HG02763 (cell line): ENCODE data around the gene NALF2.

Experiments
- ATAC-seq: cut with Tn5 transposase; IDR thresholded peaks from one replicate; pipeline ENCODE4 v1.9.1; 2021; ENCODE audit warnings: mild to moderate bottlenecking, moderate library complexity; ENCODE audit not compliant: unreplicated experiment

Gene NALF2

DNA sequence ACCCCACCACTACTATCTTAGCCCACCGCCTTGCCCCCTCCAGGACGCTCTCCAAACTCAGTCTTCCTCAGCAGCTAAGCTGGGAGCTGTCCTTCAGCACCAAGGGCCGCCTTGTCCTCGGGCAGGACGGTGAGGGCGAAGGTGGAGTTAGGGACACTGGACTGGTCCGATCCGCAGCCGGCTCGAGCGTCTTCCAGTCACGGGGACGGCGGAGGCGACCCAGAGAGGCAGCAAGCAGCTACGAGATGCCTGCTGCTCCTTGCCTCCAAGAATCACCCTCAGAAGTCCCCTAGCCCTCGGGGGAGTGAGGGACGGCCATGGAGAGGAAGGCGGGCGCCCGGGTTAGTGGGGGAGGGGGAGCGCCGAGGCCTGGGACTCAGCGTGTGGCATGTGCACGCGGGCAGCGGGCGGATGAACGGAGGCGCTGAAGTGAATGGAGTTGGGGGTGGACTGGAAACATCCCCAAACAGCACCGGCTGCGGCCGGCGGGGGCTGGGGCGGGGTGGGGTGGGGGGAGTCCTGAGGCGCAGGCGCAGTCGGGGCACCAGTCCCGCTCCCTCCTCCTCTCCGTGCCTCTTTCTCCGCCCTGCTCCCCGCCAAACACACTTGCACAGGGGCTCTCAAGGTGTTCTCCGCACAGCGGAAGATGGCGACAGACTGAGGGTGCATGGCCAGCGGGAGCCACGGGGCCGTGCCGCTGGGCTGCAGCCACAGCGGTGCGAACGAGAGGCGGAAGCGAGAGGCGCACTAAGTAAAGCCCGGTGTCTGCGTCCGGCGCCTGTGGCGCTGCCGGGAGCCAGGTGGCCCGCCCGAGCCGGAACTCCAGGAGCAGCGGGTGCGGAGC lies at the start of gene NALF2:
Gene NALF2 (plus strand): TSS at position 545 of the 844 bp plus-strand sequence. CDS start 957 bp downstream, outside the sequence.
- ATAC-seq: no peak

DNA sequence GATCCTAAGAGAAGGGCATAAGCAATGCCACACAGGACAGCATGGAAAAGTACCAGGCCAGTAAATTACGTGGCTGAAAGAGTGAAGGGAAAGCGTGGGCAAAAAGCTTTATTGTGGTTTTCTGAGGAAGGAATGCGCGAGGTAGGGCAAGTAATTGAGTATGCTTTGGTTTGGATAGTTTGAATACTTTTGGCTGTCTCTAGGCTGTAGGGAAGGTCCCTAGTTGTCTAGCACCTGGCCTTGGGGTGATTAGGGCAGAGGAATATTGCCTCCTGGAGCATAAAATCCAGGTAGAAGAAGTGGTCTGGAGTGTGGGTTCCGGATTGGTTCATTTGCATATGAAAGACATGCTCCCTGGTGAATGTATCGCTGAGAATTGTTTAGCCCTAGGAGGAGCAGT lies 46.4 kb upstream of the NALF2 start:
- ATAC-seq: no peak

- no peak for ATAC-seq
Observed at GRCh38 chrX:69466546-69466945, 37.6 kb upstream of the NALF2 start.

DNA sequence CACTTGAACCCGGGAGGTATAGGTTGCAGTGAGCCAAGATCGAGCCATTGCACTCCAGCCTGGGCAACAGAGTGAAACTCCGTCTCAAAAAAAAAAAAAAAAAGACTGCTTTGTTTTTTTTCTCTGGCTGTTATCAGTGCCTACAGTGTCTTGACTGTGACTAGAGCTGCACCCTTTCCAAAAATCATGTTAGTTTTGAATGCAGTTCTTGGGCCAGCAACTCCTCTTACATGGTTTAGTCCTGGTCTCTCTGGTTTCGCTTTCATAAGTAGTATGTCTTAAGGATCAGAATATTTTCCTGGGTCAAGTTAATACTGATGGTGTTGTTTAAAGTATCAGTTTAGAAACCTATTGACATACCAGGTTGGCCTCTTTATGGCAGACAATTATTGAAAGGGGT lies 34.2 kb upstream of the NALF2 start:
- ATAC-seq: no peak

DNA sequence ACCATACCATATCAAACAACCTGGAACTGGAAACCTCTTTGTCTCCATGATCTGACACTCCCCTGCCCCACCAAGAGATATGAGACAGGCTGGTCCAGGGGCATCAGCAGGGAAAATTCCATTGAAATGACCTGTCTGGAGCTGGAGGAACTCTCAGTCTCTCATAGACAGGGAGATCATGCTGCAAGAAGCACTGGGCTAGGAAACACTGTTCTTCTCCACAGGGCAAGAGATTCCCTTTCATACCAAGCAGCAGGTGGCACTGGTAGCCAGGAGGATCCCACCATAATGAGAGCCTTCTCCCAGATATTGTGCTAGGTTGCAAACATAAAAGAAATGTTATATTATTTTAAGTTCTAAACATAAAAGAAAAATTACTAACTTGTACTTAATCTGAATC lies 14.5 kb upstream of the NALF2 start:
- no peak for ATAC-seq

- no peak for ATAC-seq
Observed at GRCh38 chrX:69493193-69493592, 10.9 kb upstream of the NALF2 start.

GRCh38 chrX:69493766-69494165 lies 10.4 kb upstream of the NALF2 start:
- ATAC-seq: no peak

DNA sequence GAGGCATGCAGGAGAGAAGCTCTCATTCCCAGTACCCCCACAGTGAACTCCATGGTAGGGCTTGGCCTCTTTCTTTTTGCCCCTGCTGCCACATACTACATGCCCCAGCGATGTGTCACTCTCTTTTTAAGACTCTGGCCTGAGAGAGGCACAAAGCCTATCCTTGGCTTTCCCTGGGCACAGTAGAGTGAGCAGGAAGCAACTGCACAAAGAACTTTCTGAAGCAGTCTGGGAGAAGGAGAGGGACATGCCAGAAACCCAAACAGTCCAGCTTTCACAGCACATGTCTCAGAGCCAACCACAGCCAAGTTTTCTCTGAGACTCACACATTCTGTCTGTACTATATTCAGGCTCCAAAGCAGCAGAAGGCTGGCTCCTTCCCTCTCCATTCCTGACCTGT lies 7.9 kb upstream of the NALF2 start:
- no peak for ATAC-seq

GRCh38 chrX:69501429-69501828 lies 2.7 kb upstream of the NALF2 start:
- no peak for ATAC-seq

GRCh38 chrX:69503228-69503781 lies 821 bp upstream of the NALF2 start:
- ATAC-seq: no peak

DNA sequence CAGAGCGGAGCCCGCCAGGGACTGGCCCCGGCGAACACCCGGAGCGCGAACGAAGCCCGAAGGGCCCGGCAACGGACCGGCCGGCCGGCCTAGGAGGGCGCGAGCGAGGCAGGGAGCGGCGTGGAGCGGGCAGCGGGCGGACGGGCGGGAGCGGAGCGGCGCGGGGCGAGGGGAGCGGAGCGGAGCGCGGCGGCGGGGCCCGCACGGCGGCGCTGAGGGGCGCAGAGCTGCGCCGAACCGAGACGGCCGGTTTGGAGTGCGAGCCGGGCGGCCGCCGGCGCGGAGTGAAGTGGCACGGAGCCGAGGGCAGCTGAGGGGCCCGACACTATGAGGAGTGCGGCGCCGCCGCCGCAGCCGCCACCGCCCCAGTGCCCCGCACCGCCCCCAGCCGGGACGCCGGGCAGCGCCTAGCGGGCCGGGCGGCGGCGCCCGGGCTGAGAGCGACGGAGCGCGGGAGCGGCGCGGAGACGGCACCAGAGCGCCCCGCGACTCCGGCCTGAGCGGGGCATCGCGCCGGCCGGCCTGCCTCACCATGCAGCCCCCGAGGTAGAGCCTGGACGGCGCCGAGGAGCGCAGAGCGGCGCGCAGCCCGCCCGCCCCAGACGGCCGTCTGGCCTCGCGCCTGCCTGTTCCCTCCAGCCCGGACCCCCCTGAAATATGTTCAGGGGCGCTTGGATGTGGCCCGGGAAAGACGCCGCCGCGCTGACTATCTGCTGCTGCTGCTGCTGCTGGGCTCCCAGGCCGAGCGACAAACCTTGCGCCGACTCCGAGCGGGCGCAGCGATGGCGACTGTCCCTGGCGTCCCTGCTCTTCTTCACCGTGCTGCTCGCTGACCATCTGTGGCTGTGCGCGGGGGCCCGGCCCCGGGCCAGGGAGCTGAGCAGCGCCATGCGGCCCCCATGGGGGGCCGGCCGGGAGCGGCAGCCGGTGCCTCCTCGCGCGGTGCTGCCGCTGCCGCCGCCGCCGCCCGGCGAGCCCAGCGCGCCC lies 793 bp downstream of the NALF2 start:
- ATAC-seq: no peak

DNA sequence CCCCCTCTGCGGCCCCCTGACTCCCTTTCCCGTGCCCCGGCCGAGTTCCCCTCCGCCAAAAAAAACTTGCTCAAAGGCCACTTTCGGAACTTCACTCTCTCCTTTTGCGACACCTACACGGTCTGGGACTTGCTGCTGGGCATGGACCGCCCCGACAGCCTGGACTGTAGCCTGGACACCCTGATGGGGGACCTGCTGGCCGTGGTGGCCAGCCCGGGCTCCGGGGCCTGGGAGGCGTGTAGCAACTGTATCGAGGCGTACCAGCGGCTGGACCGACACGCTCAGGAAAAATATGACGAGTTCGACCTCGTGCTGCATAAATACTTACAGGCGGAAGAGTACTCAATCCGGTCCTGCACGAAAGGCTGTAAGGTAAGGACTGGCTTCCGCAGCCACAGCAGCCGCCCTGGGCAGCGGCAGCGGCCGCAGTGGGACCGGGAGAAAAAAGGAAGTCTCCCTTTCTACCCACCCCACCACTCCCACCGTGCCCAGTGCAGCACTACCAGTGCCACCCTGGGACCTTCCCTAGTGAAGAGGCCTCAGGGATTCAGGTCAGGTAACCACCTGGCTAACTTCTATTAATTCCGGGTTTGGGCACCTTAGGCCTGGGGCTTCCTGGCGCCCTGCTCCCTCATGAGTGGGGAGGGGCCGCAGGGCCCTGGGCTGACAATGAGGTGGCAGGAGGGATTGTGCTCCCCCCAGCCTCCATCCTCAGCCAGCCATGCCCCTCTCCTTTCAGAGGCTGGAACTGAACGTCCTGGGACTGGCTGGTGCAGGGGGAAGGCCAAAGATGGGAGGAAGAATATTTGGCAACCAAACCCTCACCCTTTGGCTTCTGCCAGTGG lies 1.9 kb downstream of the NALF2 start:
- ATAC-seq: no peak

- no peak for ATAC-seq
Observed at GRCh38 chrX:69506617-69507499, 2.7 kb downstream of the NALF2 start.

DNA sequence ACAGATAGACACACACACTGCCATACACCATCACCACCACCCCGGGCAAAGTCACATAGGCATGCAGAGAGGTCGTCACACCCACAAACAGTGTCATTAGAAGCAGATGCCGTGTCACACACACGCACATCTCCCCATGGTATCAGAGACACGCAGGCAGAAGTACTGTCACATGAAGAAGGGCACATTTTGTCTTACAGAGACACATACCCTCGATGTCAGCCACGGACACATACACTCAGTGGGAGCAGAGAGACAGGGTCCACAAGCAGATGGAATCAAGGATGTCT lies 3.3 kb downstream of the NALF2 start:
- ATAC-seq: no peak

GRCh38 chrX:69508610-69509009 lies 4.5 kb downstream of the NALF2 start:
- no peak for ATAC-seq

DNA sequence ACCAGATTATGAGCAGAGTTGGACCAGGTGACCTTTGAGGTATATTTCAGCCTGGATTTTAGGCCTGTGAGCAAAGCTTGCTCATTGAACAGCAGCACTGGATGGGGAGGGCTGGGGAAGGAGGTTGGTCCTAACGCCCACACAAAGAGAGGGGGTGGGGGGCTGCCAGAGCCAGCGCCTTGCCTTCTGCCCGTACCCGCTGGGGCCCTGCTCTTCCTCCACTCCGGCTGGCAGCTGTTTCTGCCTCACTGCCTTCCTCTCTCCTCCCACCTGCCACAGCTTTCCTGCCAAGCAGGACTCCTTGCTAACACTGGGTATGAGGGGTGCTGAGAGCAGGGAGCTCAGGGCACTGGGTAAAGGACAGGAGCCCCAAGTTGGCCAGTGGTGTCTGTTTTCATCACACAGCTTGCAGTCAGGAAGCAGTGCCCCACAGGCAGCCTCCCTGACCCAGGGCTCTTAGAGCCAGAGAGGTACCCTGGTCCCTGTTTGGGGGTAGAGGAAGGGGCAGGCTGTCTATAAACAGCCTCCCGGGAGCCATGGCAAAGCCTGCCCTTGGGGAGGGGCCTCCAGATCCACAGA lies 6.1 kb downstream of the NALF2 start:
- ATAC-seq: no peak

- no peak for ATAC-seq
Observed at GRCh38 chrX:69510914-69511513, 6.9 kb downstream of the NALF2 start.

DNA sequence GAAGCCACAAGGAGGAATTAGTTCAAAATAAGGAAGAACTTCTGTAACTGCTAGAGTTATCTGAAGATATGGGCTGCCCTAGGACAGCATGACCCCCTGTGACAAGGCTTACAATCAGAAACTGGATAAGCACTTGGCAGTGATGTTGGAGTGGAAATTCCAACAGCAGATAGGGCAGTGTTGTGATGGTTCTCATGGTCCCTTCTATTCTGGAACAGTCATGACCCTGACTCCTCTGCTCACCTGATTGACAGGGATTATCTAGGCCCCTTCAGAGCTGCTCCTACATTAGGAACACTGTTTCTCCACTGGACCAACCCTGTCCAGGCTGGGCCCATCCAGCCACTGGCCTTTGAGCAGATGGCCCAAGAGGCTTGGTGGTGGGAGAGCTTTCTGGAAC lies 17.9 kb downstream of the NALF2 start:
- no peak for ATAC-seq

GRCh38 chrX:69523314-69523713 lies 19.2 kb downstream of the NALF2 start:
- ATAC-seq: no peak
